ENCODE measurements around the gene PPFIA4.

PPFIA4 gene

GRCh38 chr1:203041351-203041932, 15.2 kb downstream of the PPFIA4 start:
- no peak for DNase-seq

- no peak for DNase-seq
Measured at GRCh38 chr1:203043830-203044545, 17.7 kb downstream of the PPFIA4 start.

- DNase-seq: no peak
Measured at GRCh38 chr1:203044546-203045250, 18.4 kb downstream of the PPFIA4 start.

- DNase-seq: no peak
Measured at GRCh38 chr1:203045336-203045735, 19.0 kb downstream of the PPFIA4 start.

- DNase-seq: peak; percentile 56
Measured at GRCh38 chr1:203045821-203046594, 19.7 kb downstream of the PPFIA4 start.

- no peak for DNase-seq
Measured at GRCh38 chr1:203046984-203047630, 20.8 kb downstream of the PPFIA4 start.

GRCh38 chr1:203048086-203048485, 21.8 kb downstream of the PPFIA4 start:
- no peak for DNase-seq

- no peak for DNase-seq
Measured at GRCh38 chr1:203048555-203049051, 22.3 kb downstream of the PPFIA4 start.

GRCh38 chr1:203049077-203049476, 22.8 kb downstream of the PPFIA4 start:
- DNase-seq: no peak

GRCh38 chr1:203049576-203050180, 23.4 kb downstream of the PPFIA4 start:
- DNase-seq: no peak

GRCh38 chr1:203050826-203051225, 24.5 kb downstream of the PPFIA4 start:
- DNase-seq: no peak

- peak; percentile 84 for DNase-seq
Measured at GRCh38 chr1:203051841-203052324, 25.6 kb downstream of the PPFIA4 start.

- no peak for DNase-seq
Measured at GRCh38 chr1:203052601-203053000, 26.3 kb downstream of the PPFIA4 start.

- no peak for DNase-seq
Measured at GRCh38 chr1:203054184-203054583, 27.9 kb downstream of the PPFIA4 start.

- no peak for DNase-seq
Measured at GRCh38 chr1:203054642-203055041, 28.4 kb downstream of the PPFIA4 start.

- no peak for DNase-seq
Measured at GRCh38 chr1:203055161-203055799, 29.0 kb downstream of the PPFIA4 start.

- DNase-seq: no peak
Measured at GRCh38 chr1:203056012-203056411, 29.7 kb downstream of the PPFIA4 start.

- no peak for DNase-seq
Measured at GRCh38 chr1:203056516-203056915, 30.2 kb downstream of the PPFIA4 start.

- peak; percentile 64 for DNase-seq
Measured at GRCh38 chr1:203057911-203058675, 31.8 kb downstream of the PPFIA4 start.

- DNase-seq: no peak
Measured at GRCh38 chr1:203058676-203058935, 32.3 kb downstream of the PPFIA4 start.

- no peak for DNase-seq
Measured at GRCh38 chr1:203059485-203059884, 33.2 kb downstream of the PPFIA4 start.
